Astrocyte of the spinal cord (primary cell): ENCODE measurements around the gene PRPF38A.

Experiments used
- DNase-seq: peaks from one replicate; pipeline ENCODE4 v3.0.0; 2011; ENCODE audit warnings: low read depth, low spot score
- H3K4me3 ChIP-seq: 2 replicates; pipeline ENCODE4 v1.5.1; 2011; ENCODE audit warnings: low read depth, mild to moderate bottlenecking, low read length, moderate library complexity
- in situ Hi-C: cut with HindIII; loops from 2 replicates; pipeline ENCODE4 v1.10.0; 2017; ENCODE audit warnings: low sequenced_read_pairs
- TF ChIP-seq, protein P1 (sequence below): IDR thresholded peaks from 2 replicates; pipeline ENCODE4 v1.5.1; 2012; ENCODE audit warnings: low read depth, mild to moderate bottlenecking, low read length, inconsistent platforms

The PRPF38A gene

DNA sequence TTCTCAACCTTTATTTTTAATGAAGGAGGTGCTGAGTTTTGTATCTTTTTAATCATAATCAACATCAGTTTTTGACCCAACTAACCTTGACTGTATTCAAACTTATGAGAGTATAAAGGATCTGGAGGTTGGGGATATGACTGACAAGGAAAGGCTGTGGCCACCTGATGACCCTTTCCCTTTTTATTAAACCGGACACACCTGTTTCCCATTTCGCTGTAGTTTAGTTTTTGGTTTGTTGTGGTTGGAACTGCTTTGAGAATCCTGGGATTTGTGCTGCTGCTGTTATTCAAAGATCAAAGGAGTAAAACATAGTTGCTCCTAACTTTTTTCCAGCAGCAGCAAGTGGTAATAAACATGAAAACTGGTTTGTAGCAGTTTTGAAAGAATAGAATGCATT, 12.4 kb downstream of the PRPF38A start:
- TF ChIP-seq, protein P1, sequence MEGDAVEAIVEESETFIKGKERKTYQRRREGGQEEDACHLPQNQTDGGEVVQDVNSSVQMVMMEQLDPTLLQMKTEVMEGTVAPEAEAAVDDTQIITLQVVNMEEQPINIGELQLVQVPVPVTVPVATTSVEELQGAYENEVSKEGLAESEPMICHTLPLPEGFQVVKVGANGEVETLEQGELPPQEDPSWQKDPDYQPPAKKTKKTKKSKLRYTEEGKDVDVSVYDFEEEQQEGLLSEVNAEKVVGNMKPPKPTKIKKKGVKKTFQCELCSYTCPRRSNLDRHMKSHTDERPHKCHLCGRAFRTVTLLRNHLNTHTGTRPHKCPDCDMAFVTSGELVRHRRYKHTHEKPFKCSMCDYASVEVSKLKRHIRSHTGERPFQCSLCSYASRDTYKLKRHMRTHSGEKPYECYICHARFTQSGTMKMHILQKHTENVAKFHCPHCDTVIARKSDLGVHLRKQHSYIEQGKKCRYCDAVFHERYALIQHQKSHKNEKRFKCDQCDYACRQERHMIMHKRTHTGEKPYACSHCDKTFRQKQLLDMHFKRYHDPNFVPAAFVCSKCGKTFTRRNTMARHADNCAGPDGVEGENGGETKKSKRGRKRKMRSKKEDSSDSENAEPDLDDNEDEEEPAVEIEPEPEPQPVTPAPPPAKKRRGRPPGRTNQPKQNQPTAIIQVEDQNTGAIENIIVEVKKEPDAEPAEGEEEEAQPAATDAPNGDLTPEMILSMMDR: no peak

DNA sequence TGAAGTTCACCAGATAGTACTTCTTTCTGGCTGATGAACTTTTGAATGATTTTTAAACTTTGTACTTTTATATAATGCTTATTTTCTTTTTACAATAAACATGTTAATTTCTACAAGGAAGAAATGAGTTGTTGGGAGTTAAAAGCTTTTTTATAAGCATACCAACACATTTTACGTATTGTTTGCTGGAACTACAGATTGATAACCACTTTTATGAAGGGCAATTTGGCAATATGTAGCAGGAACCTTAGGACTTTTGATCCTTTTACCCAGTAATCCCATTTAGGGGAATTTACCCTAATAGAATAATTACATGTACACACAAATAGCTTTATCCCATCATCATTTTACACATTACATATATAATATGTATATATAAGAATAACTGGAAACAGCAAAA, 16.3 kb downstream of the PRPF38A start:
- in situ Hi-C loops: no loop called here
- no peak overlapping the region for H3K4me3 ChIP-seq
- TF ChIP-seq, protein P1: no peak
- no peak for DNase-seq

More for the DNA sequence above, 12.4 kb downstream of the PRPF38A start:
- H3K4me3 ChIP-seq: no peak overlapping the region
- DNase-seq: no peak
- in situ Hi-C loops: no loop called here

DNA sequence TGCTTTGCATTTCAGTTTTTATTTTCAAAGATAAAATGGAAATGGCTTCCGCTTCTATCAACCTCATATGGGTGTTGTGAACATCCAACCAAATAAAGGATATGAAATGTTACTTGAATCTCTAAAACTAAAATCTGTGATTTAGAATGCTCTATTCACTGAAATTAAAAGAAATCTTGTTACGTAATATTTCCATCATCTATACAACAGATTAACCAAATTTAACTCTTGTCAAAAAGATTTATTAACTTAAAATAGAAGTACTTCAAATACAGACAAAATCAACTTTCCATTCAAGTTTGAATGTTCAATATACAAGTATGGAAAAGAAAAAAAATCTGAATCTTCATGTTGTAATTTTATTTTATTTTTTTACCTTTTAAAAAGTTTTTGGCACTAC, 18.7 kb downstream of the PRPF38A start:
- in situ Hi-C loops: no loop called here
- TF ChIP-seq, protein P1: no peak
- DNase-seq: no peak
- H3K4me3 ChIP-seq: no peak overlapping the region

GRCh38 chr1:52423771-52424170, 19.4 kb downstream of the PRPF38A start:
- H3K4me3 ChIP-seq: no peak overlapping the region
- TF ChIP-seq, protein P1: no peak
- DNase-seq: no peak
- in situ Hi-C loops: no loop called here

DNA sequence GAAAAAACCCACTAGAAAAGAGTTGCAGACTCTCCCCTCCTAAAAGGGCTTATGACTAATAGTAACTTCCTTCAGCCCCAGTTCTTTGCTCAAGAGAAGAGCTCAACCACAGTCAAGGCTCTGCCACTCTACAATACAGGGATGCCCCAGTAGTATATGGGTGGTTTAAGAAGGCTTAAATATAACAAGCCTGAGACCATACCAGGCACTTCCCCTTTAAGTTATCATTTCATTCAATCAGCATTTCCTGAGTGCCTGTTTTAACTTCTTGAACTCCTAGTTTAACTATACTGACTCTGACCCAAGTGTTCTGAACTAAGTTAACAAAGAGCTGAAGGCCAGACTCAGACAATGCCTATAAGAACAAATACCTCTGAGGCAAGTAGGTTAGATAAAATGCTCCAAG, 19.8 kb downstream of the PRPF38A start:
- no peak for DNase-seq
- TF ChIP-seq, protein P1: no peak
- in situ Hi-C loops: no loop called here
- H3K4me3 ChIP-seq: no peak overlapping the region

GRCh38 chr1:52424813-52425212, 20.4 kb downstream of the PRPF38A start:
- DNase-seq: no peak
- in situ Hi-C loops: no loop called here
- no peak overlapping the region for H3K4me3 ChIP-seq
- TF ChIP-seq, protein P1: no peak

DNA sequence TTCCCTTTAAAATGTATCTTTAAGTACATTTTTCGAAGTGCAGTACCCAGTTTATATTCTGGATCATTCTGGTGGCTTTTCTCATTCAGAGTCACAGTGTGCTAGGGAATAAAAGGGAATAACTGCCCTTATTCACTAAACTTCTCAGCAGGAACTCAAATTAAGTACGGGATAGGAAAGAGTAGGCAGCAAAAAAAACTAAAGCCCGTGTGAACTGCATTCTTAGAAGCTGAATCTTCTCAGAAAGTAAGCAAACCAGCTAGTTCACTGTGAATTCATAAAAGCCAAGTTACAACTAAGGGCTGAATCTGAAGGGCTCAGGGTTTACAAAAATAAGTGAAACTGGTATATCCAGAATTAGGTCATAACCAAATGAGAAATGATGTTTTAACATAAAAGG, 22.0 kb downstream of the PRPF38A start:
- TF ChIP-seq, protein P1: no peak
- no peak overlapping the region for H3K4me3 ChIP-seq
- peak; percentile 73 for DNase-seq
- in situ Hi-C loops: no loop called here
